K562 (cell line): ENCODE measurements around the gene ZNF234. TPM values are rescaled to one million over a fixed set of nuclear protein-coding genes. Genes with fewer than 3 reads are reported as not detected.
A peak's percentile ranks its signal among the peaks of the same experiment; 100 is the strongest.

Experiments
- BACH1 ChIP-seq: fragments of 200-800 bp; sonication (Bioruptor generic); IDR thresholded peaks from 2 replicates; pipeline ENCODE4 v1.6.1; 2016; ENCODE audit warnings: missing genetic modification characterization, missing compliant biosample characterization
- CBX1 ChIP-seq: sonication (generic); IDR thresholded peaks from 2 replicates; pipeline ENCODE4 v1.6.1; 2016; ENCODE audit warnings: antibody characterized with exemption, low read depth, mild to moderate bottlenecking
- DMBX1 ChIP-seq: fragments of 250-450 bp; sonication (Bioruptor Pico); IDR thresholded peaks from 2 replicates; pipeline ENCODE4 v1.8.0; 2022; ENCODE audit warnings: inconsistent platforms, mild to moderate bottlenecking, moderate library complexity, borderline replicate concordance
- EZH2 ChIP-seq: IDR thresholded peaks from 2 replicates; pipeline ENCODE4 v1.6.1; 2012; ENCODE audit warnings: low read depth, mild to moderate bottlenecking, inconsistent platforms, low read length, borderline replicate concordance
- GTF2A2 ChIP-seq: IDR thresholded peaks from 2 replicates; pipeline ENCODE4 v1.6.1; 2016; ENCODE audit warnings: mild to moderate bottlenecking, missing genetic modification characterization, missing compliant biosample characterization
- NFRKB ChIP-seq: fragments of 450-650 bp; IDR thresholded peaks from 2 replicates; pipeline ENCODE4 v1.6.1; 2016; ENCODE audit warnings: low read depth
- PCBP2 ChIP-seq: fragments of 200-400 bp; formaldehyde crosslinking; IDR thresholded peaks from 2 replicates; pipeline ENCODE4 v1.6.1; 2018; ENCODE audit warnings: low read length, low read depth, mild to moderate bottlenecking, moderate library complexity; ENCODE audit not compliant: poor library complexity, severe bottlenecking
- RUNX1 ChIP-seq: sonication (generic); IDR thresholded peaks from 2 replicates; pipeline ENCODE4 v1.6.1; 2016; ENCODE audit warnings: antibody characterized with exemption, low read depth
- SIX5 ChIP-seq, 2 experiments: IDR thresholded peaks; 2 replicates each; pipeline ENCODE4 v1.6.1; 2011; ENCODE audit warnings: low read length in 2 of 2, borderline replicate concordance in 1 of 2, low read depth in 1 of 2, mild to moderate bottlenecking in 1 of 2, moderate library complexity in 1 of 2; ENCODE audit not compliant: insufficient read depth in 1 of 2
- SRSF3 ChIP-seq: fragments of 200-400 bp; formaldehyde crosslinking; IDR thresholded peaks from 2 replicates; pipeline ENCODE4 v1.6.1; 2016; ENCODE audit warnings: mild to moderate bottlenecking, low read length, moderate library complexity; ENCODE audit not compliant: insufficient read depth
- STAG1 ChIP-seq: sonication (generic); formaldehyde crosslinking; IDR thresholded peaks from 2 replicates; pipeline ENCODE4 v1.5.0; 2020; ENCODE audit warnings: missing genetic modification reagents, borderline replicate concordance
- ZFX ChIP-seq: sonication (generic); formaldehyde crosslinking; IDR thresholded peaks from 2 replicates; pipeline ENCODE4 v1.8.0; 2022; ENCODE audit warnings: mild to moderate bottlenecking, missing genetic modification reagents, moderate library complexity
- ZNF12 ChIP-seq: sonication (generic); formaldehyde crosslinking; IDR thresholded peaks from 2 replicates; pipeline ENCODE4 v1.4.0; 2020; ENCODE audit warnings: mild to moderate bottlenecking, missing genetic modification reagents
- ZNF224 ChIP-seq: sonication (generic); formaldehyde crosslinking; IDR thresholded peaks from 2 replicates; pipeline ENCODE4 v1.8.0; 2022; ENCODE audit warnings: mild to moderate bottlenecking, missing genetic modification reagents
- polyA plus RNA-seq, 8 experiments: library from polyadenylated mRNA; depleted of rRNA in 4 of 8; stranded (reverse) in 5 of 8; unstranded in 3 of 8; fragments of >200 nt; fragmentation: Nextera tagmentation in 2 of 8; fragmentation: Illumina TruSeq in 1 of 8; extraction: Ambion mirVana in 2 of 8; extraction: Trizol in 1 of 8; gene quantifications; 2 replicates each; pipeline versions ENCODE4 v1.2.1 to v1.2.3, GENCODE V29; 2011 to 2014; ENCODE audit warnings: inconsistent platforms in 1 of 8, missing spikeins in 1 of 8
- total RNA-seq, 7 experiments: library from RNA; depleted of rRNA in 6 of 7; stranded (reverse); fragments of >200 nt in 6 of 7; fragmentation: Illumina TruSeq in 2 of 7; extraction: Trizol in 2 of 7; gene quantifications; 2 replicates each; pipeline versions ENCODE4 v1.2.1 to v1.2.3, GENCODE V29; 2011 to 2021; ENCODE audit warnings: low replicate concordance in 1 of 7
- TF ChIP-seq, protein P1 (sequence below), 2 experiments: fragments of 200-800 bp in 1 of 2; sonication (Bioruptor generic) in 1 of 2; sonication (generic) in 1 of 2; formaldehyde crosslinking in 1 of 2; IDR thresholded peaks in 1 of 2; conservative IDR thresholded peaks in 1 of 2; 2 replicates each; pipeline versions ENCODE4 v1.5.0 to v1.6.1; 2016 to 2020; ENCODE audit warnings: missing compliant biosample characterization in 1 of 2, missing genetic modification characterization in 1 of 2, missing genetic modification reagents in 1 of 2
- TF ChIP-seq, protein P2 (sequence below): fragments of 250-450 bp; sonication (Bioruptor Pico); IDR thresholded peaks from 2 replicates; pipeline ENCODE4 v1.5.0; 2020; ENCODE audit warnings: mild to moderate bottlenecking
- TF ChIP-seq, protein P3 (sequence below): IDR thresholded peaks from 2 replicates; pipeline ENCODE4 v1.6.1; 2012; ENCODE audit warnings: low read depth, low read length, improper control_type of control experiment, borderline replicate concordance
- TF ChIP-seq, protein P4 (sequence below): fragments of 450-650 bp; IDR thresholded peaks from 2 replicates; pipeline ENCODE4 v1.6.1; 2016; ENCODE audit warnings: missing biosample characterization, missing genetic modification characterization
- TF ChIP-seq, protein P5 (sequence below): fragments of 200-800 bp; sonication (Bioruptor generic); IDR thresholded peaks from 2 replicates; pipeline ENCODE4 v1.6.1; 2017; ENCODE audit warnings: missing genetic modification characterization, missing compliant biosample characterization

ZNF234 gene
- total and polyA plus RNA-seq, 9 of the 15 experiments (the other 6 are each of a cell fraction or from before 2014, with no cell fraction given), result 0.82 to 2.9 (median 1.5) TPM

DNA sequence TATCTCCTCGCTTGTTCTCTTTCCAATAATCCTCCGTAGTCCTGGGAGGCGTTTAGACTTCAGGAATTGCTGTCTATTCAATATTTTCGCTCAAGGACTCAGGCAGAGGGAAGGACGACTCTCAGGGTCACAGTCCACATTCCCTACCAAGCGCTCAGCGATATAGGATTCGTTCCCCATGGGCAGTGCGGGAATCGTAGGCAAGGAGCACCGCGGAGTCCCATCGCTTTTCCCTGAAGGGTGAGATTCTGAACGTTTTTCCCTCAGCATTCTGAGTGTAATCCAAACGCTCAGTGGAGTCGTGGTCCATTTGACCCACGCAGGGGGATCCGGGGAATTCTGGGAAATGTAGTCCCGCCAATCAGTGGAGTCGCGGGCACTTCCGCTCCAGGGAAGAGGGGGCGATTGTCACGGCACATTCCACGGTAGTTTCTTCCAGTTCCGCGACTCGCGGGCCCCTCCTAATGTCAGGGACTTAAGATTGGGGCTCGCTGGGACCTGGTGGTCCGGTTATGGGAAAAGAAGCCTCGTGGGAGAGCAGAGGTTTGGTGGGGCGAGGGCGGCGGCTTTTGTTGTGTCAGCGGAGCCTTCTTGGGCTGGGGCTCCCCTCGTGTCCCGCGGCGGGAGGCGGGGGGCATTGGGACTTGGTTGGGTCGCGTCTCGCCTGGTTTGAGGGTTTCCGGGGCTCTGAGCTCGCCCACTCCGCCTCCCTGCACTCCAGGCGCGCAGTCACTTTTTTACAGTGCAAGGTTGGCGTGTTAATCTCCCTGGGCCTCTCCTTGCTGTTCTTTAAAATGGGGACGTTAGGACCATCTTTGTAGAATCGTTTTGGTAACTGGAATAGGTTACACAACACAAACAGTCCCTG lies at the start of gene ZNF234 (continued):
- TF ChIP-seq, protein P1, sequence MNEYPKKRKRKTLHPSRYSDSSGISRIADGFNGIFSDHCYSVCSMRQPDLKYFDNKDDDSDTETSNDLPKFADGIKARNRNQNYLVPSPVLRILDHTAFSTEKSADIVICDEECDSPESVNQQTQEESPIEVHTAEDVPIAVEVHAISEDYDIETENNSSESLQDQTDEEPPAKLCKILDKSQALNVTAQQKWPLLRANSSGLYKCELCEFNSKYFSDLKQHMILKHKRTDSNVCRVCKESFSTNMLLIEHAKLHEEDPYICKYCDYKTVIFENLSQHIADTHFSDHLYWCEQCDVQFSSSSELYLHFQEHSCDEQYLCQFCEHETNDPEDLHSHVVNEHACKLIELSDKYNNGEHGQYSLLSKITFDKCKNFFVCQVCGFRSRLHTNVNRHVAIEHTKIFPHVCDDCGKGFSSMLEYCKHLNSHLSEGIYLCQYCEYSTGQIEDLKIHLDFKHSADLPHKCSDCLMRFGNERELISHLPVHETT (CRISPR knock-in tag; conservative IDR thresholded peaks at IDR 0.05 in 1 of 2, IDR thresholded peaks at IDR 0.05 in 1 of 2), result no peak
- TF ChIP-seq CBX1 (peak; percentile 80; the same call in 1 of the 2 replicates), ZNF224 (no peak), GTF2A2 (tag) (no peak), BACH1 (tag) (no peak), STAG1 (CRISPR knock-in tag) (no peak), EZH2 (no peak), RUNX1 (no peak), NFRKB (no peak), ZFX (CRISPR knock-in tag) (no peak), SRSF3 (no peak), ZNF12 (CRISPR knock-in tag) (no peak), SIX5 (IDR thresholded peaks at IDR 0.05; ENCODE audit: borderline replicate concordance in 1 of 2, insufficient read depth in 1 of 2, low read depth in 1 of 2, low read length in 2 of 2) (peak; percentile 22 to 52; a peak in 3 of 4 replicates), PCBP2 (no peak), DMBX1 (CRISPR knock-in tag) (no peak)
- TF ChIP-seq, protein P2, sequence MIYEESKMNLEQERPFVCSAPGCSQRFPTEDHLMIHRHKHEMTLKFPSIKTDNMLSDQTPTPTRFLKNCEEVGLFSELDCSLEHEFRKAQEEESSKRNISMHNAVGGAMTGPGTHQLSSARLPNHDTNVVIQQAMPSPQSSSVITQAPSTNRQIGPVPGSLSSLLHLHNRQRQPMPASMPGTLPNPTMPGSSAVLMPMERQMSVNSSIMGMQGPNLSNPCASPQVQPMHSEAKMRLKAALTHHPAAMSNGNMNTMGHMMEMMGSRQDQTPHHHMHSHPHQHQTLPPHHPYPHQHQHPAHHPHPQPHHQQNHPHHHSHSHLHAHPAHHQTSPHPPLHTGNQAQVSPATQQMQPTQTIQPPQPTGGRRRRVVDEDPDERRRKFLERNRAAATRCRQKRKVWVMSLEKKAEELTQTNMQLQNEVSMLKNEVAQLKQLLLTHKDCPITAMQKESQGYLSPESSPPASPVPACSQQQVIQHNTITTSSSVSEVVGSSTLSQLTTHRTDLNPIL, result no peak
- TF ChIP-seq, protein P3, sequence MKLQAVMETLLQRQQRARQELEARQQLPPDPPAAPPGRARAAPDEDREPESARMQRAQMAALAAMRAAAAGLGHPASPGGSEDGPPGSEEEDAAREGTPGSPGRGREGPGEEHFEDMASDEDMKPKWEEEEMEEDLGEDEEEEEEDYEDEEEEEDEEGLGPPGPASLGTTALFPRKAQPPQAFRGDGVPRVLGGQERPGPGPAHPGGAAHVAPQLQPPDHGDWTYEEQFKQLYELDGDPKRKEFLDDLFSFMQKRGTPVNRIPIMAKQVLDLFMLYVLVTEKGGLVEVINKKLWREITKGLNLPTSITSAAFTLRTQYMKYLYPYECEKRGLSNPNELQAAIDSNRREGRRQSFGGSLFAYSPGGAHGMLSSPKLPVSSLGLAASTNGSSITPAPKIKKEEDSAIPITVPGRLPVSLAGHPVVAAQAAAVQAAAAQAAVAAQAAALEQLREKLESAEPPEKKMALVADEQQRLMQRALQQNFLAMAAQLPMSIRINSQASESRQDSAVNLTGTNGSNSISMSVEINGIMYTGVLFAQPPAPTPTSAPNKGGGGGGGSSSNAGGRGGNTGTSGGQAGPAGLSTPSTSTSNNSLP, result no peak
- TF ChIP-seq, protein P4, sequence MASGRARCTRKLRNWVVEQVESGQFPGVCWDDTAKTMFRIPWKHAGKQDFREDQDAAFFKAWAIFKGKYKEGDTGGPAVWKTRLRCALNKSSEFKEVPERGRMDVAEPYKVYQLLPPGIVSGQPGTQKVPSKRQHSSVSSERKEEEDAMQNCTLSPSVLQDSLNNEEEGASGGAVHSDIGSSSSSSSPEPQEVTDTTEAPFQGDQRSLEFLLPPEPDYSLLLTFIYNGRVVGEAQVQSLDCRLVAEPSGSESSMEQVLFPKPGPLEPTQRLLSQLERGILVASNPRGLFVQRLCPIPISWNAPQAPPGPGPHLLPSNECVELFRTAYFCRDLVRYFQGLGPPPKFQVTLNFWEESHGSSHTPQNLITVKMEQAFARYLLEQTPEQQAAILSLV (tag), result no peak
- TF ChIP-seq, protein P5, sequence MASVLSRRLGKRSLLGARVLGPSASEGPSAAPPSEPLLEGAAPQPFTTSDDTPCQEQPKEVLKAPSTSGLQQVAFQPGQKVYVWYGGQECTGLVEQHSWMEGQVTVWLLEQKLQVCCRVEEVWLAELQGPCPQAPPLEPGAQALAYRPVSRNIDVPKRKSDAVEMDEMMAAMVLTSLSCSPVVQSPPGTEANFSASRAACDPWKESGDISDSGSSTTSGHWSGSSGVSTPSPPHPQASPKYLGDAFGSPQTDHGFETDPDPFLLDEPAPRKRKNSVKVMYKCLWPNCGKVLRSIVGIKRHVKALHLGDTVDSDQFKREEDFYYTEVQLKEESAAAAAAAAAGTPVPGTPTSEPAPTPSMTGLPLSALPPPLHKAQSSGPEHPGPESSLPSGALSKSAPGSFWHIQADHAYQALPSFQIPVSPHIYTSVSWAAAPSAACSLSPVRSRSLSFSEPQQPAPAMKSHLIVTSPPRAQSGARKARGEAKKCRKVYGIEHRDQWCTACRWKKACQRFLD, result no peak
